ENCODE data around the gene PRDX2.

The PRDX2 gene

GRCh38 chr19:12779162-12779993, 22.2 kb downstream of the PRDX2 start:
- no peak for DNase-seq

- no peak for DNase-seq
Measured at GRCh38 chr19:12778905-12779161, 22.8 kb downstream of the PRDX2 start.

GRCh38 chr19:12778017-12778904, 23.3 kb downstream of the PRDX2 start:
- peak in 5 of 6 experiments; percentile 26 to 66 (median 43) for DNase-seq

- DNase-seq, result peak; percentile 62 to 85 (median 73)
Measured at GRCh38 chr19:12777217-12778016, 24.2 kb downstream of the PRDX2 start.

GRCh38 chr19:12774588-12775555, 26.7 kb downstream of the PRDX2 start, which contains the start of gene HOOK2:
Gene HOOK2 (minus strand): TSS chr19:12775552. CDS start chr19:12775449, 103 bp downstream.
- DNase-seq, result peak in 4 of 6 experiments; percentile 39 to 64 (median 60)

- DNase-seq, result no peak
Measured at GRCh38 chr19:12773571-12773970, 28.0 kb downstream of the PRDX2 start.

GRCh38 chr19:12772323-12772722, 29.3 kb downstream of the PRDX2 start:
- DNase-seq, result no peak

GRCh38 chr19:12770922-12771321, 30.7 kb downstream of the PRDX2 start:
- no peak for DNase-seq

- peak in 5 of 6 experiments; percentile 12 to 54 (median 31) for DNase-seq
Measured at GRCh38 chr19:12769689-12770088, 31.9 kb downstream of the PRDX2 start.

GRCh38 chr19:12767666-12768065, 33.9 kb downstream of the PRDX2 start:
- no peak for DNase-seq

- no peak for DNase-seq
Measured at GRCh38 chr19:12767150-12767549, 34.5 kb downstream of the PRDX2 start.

- peak in 4 of 6 experiments; percentile 65 to 75 (median 73) for DNase-seq
Measured at GRCh38 chr19:12766051-12766521, 35.5 kb downstream of the PRDX2 start.

- no peak for DNase-seq
Measured at GRCh38 chr19:12764698-12765097, 36.9 kb downstream of the PRDX2 start.

GRCh38 chr19:12763100-12763499, 38.5 kb downstream of the PRDX2 start:
- no peak for DNase-seq

GRCh38 chr19:12759686-12760085, 41.9 kb downstream of the PRDX2 start:
- DNase-seq, result no peak

GRCh38 chr19:12757544-12758274, 43.9 kb downstream of the PRDX2 start:
- peak; percentile 28 to 50 (median 48) for DNase-seq

- no peak for DNase-seq
Measured at GRCh38 chr19:12756150-12756883, 45.3 kb downstream of the PRDX2 start.

- DNase-seq, result no peak
Measured at GRCh38 chr19:12754465-12755196, 47.0 kb downstream of the PRDX2 start.

GRCh38 chr19:12752056-12752781, 49.4 kb downstream of the PRDX2 start:
- DNase-seq, result no peak
